ENCODE data around the gene HOXA6.

HOXA6 gene

DNA sequence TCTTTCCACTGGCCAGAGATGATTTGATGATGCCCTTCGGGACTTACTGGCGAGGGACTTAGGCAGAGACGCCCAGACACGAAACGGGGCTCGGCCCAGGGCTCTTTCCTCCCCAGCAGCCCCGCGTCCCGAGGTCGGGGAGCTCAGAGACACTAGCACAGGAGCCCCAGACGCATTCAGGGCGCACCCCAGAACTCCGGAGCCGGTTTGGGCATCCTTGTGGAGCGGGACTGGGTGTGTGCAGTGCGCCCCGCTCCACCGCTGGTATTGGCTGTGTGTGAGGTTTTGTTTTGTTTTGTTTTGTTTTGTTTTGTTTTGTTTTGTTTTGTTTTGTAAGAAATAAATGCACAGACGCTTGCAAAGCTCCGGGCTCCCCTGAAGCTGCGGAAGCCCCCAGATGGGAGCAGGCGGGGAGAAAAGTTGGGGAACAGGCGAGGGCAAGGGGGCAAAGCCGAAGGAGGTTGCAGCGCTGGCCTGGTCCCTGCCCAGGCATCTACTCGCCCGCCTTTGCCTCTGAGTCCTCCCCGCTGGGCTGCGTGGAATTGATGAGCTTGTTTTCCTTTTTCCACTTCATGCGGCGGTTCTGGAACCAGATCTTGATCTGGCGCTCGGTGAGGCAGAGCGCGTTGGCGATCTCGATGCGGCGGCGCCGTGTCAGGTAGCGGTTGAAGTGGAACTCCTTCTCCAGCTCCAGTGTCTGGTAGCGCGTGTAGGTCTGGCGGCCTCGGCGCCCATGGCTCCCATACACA, 2.2 kb downstream of the HOXA6 start:
- TF ChIP-seq, protein P1, sequence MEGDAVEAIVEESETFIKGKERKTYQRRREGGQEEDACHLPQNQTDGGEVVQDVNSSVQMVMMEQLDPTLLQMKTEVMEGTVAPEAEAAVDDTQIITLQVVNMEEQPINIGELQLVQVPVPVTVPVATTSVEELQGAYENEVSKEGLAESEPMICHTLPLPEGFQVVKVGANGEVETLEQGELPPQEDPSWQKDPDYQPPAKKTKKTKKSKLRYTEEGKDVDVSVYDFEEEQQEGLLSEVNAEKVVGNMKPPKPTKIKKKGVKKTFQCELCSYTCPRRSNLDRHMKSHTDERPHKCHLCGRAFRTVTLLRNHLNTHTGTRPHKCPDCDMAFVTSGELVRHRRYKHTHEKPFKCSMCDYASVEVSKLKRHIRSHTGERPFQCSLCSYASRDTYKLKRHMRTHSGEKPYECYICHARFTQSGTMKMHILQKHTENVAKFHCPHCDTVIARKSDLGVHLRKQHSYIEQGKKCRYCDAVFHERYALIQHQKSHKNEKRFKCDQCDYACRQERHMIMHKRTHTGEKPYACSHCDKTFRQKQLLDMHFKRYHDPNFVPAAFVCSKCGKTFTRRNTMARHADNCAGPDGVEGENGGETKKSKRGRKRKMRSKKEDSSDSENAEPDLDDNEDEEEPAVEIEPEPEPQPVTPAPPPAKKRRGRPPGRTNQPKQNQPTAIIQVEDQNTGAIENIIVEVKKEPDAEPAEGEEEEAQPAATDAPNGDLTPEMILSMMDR (conservative IDR thresholded peaks at IDR 0.05; ENCODE audit: low read depth, low read length) = no peak
- no peak overlapping the region for H3K4me3 ChIP-seq (ENCODE audit: low read depth, low read length)
- DNase-seq (ENCODE audit: low read depth) = no peak

DNA sequence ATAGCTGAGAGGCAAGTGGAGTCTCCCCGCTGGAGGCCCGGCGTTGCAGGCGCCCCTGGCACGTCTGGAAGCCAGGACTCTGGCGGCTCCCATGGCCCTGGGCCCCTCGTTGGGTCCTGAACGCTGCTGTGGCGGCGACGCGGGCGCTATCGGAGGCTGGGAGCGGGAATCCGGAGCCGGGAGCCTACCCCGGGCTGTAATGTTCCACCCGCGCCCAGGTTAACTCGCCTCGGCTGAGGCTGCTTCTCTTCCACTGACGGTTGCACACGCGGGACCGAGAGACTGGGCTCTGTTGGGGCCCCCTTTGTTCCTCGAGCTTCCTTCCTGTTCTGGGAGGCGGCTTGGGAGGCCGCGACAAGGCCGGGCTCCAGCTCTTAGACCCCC, 2.8 kb downstream of the HOXA6 start:
- DNase-seq (ENCODE audit: low read depth) = no peak
- TF ChIP-seq, protein P1 (conservative IDR thresholded peaks at IDR 0.05; ENCODE audit: low read depth, low read length) = no peak
- no peak overlapping the region for H3K4me3 ChIP-seq (ENCODE audit: low read depth, low read length)

DNA sequence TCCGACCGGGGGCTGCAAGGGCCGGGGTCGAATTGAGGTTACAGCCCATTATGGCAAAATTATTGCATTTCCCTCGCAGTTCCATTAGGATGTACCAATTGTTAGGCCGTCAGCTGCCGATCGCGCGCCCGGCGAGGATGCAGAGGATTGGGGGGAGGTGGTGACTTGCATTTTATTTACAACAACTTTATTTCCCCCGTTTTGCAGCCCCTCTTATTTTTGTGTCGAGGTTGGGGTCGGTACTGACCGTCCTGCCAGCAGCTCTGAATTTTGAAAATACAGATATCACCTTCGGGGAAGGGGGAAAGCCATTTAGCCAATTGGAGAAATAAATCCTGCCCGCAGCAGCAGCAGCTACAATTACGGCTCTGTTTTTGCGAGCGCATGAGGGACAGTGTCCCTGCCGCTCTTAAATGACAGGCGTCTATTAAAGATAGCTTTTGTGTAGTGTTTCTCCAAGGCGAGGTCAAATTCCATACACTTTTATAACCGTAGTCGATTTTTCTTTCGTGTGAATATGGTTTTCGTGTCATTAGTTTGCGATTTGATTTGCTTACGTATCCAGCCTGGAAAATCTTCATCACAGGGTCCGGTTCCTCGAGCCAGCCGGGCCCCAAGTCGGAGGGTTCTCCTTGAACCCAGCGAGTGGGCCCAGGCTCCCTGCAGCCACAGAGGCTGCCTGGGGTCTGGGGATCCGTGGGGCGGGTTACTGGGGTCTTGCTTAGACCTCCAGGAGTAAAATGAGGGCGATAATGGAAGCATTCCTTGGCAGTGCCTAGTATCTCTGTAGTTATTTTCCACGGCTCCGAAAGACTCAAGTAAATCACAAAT, 3.4 kb downstream of the HOXA6 start:
- no peak overlapping the region for H3K4me3 ChIP-seq (ENCODE audit: low read depth, low read length)
- DNase-seq (ENCODE audit: low read depth) = no peak
- TF ChIP-seq, protein P1 (conservative IDR thresholded peaks at IDR 0.05; ENCODE audit: low read depth, low read length) = no peak

DNA sequence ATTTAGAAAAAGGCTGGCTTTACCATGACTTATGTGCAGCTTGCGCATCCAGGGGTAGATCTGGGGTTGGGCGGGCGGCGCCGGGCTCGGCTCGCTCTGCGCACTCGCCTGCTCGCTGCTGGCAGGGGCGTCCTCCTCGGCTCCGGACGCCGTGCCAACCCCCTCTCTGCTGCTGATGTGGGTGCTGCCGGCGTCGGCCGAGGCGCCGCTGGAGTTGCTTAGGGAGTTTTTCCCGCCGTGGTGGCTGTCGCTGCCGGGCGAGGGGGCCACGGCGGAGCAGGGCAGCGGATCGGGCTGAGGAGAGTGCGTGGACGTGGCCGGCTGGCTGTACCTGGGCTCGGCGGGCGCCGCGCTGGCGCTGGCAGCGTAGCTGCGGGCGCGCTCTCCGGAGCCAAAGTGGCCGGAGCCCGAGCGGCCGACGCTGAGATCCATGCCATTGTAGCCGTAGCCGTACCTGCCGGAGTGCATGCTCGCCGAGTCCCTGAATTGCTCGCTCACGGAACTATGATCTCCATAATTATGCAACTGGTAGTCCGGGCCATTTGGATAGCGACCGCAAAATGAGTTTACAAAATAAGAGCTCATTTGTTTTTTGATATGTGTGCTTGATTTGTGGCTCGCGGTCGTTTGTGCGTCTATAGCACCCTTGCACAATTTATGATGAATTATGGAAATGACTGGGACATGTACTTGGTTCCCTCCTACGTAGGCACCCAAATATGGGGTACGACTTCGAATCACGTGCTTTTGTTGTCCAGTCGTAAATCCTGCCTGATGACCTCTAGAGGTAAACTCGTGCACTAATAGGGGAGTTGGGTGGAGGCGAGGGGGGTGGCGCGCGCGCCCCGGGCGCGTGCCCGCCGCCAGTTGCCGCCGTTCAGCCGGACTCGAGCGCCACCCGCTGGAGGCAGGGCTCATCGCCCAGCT, 4.3 kb downstream of the HOXA6 start, which contains the start of gene HOXA5:
Gene HOXA5, minus strand, starts transcription at position 659 of the 927 bp plus-strand sequence. Its CDS starts 74 bp downstream, at position 585.
- TF ChIP-seq, protein P1 (conservative IDR thresholded peaks at IDR 0.05; ENCODE audit: low read depth, low read length) = no peak
- no peak within 1 kb of the TSS for H3K4me3 ChIP-seq (ENCODE audit: low read depth, low read length)
- DNase-seq (ENCODE audit: low read depth) = peak; percentile 27

DNA sequence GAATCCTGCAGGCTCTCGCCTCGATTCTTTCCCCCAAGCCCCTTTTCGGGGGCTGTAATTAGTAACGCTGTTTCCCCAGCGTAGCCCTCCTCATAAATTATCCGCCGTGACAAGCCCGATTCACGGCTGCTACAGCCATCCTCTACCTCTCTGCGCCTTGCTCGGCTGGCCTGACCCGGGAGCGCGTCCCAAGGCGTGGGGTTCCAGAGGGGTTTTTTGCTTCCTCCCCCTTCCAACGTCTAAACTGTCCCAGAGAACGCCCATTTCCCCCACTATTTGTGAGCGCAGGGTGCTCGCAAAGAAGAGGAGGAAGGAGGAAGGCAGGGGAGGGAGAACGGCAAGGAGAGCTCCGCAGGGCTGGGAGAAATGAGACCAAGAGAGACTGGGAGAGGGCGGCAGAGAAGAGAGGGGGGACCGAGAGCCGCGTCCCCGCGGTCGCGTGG, 5.0 kb downstream of the HOXA6 start:
- peak overlapping the region; percentile 5 for H3K4me3 ChIP-seq (ENCODE audit: low read depth, low read length)
- DNase-seq (ENCODE audit: low read depth) = no peak
- TF ChIP-seq, protein P1 (conservative IDR thresholded peaks at IDR 0.05; ENCODE audit: low read depth, low read length) = no peak

DNA sequence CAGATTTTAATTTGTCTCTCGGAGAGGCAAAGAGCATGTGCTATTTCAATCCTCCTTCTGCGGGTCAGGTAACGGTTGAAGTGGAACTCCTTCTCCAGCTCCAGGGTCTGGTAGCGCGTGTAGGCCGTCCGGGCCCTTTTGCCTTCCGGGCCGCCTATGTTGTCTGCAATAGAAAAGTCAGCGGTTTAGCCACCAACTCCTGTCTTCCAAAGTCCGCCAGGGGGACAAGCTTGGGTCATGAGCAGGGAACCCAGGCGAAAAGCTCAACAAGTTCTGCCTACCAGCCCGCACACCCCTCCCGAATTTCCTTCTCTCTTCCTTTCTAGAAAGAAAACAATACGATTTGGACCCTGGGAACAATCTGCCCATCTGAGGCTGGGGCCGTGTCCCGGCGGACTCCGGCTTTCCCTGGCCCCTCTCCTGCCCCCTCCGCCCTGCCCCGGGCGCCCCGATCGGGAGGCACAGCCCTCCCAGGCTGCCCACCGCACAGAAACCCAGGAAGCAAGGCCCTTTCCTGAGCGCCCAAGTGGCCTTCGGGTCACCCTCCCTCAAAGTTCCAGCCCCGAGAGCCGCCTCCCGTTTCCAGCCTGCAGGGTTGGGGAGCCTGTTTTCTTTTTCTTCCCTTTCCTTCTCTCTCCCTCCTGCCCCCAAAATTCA, 5.5 kb downstream of the HOXA6 start:
- no peak for DNase-seq (ENCODE audit: low read depth)
- peak overlapping the region; percentile 5 for H3K4me3 ChIP-seq (ENCODE audit: low read depth, low read length)
- TF ChIP-seq, protein P1 (conservative IDR thresholded peaks at IDR 0.05; ENCODE audit: low read depth, low read length) = no peak

All from choroid plexus epithelial cell (primary cell).